Bronchial epithelial cell (primary cell): ENCODE data around the gene P4HB. TPM values are rescaled to one million over a fixed set of nuclear protein-coding genes. Genes with fewer than 3 reads are reported as not detected.
"Not testable (repeated sequence)": the region's sequence is repeated elsewhere in the genome, so short reads cannot be mapped to it uniquely, and the experiment has no call there.

ENCODE experiments used
- DNase-seq: peaks from one replicate; pipeline ENCODE4 v3.0.0-alpha.2; 2010; ENCODE audit warnings: low read depth
- FAIRE-seq: peaks from 2 replicates; lab custom pipeline; 2011; peaks lifted over from hg19 to GRCh38; lab: Jason Lieb, UNC
- H3K27me3 ChIP-seq: 2 replicates; pipeline ENCODE4 v1.5.1; 2011; ENCODE audit warnings: low read length; ENCODE audit not compliant: control insufficient read depth, insufficient read depth
- H3K36me3 ChIP-seq: 2 replicates; pipeline ENCODE4 v1.5.1; 2011; ENCODE audit warnings: low read length; ENCODE audit not compliant: control insufficient read depth, insufficient read depth
- H3K4me3 ChIP-seq: 2 replicates; pipeline ENCODE4 v1.5.1; 2011; ENCODE audit warnings: mild to moderate bottlenecking, low read depth, low read length, control low read depth
- CTCF ChIP-seq: IDR thresholded peaks from 2 replicates; pipeline ENCODE4 v1.5.1; 2011; ENCODE audit warnings: mild to moderate bottlenecking, moderate library complexity, low read length, control low read depth, inconsistent platforms; ENCODE audit not compliant: insufficient read depth, severe bottlenecking
- total RNA-seq: library from RNA; depleted of rRNA; stranded (reverse); fragments of >200 nt; gene quantifications from 2 replicates; pipeline ENCODE4 v1.2.1, GENCODE V29; 2014

P4HB gene
- total RNA-seq, 1 donor from 2014 or later, result 673 TPM

GRCh38 chr17:81843713-81844326 lies 16.5 kb downstream of the P4HB start:
- Histone ChIP-seq H3K36me3 (peaks cover 35% of the 10 kb centered on the region), H3K27me3 (no peaks in the 10 kb centered on the region), H3K4me3 (no peak overlapping the region)
- FAIRE-seq, result no peak
- no peak for DNase-seq
- TF ChIP-seq CTCF, result no peak

GRCh38 chr17:81842725-81843504 lies 17.4 kb downstream of the P4HB start:
- no peak for DNase-seq
- no peak overlapping the region for H3K4me3 ChIP-seq
- no peak for TF ChIP-seq CTCF
- no peaks in the 10 kb centered on the region for H3K27me3 ChIP-seq
- H3K36me3 ChIP-seq, result peaks cover 35% of the 10 kb centered on the region
- no peak for FAIRE-seq

- DNase-seq (no peak), FAIRE-seq (no peak)
- TF ChIP-seq CTCF, result no peak
- Histone ChIP-seq H3K36me3 (peaks cover 33% of the 10 kb centered on the region), H3K4me3 (no peak overlapping the region), H3K27me3 (no peaks in the 10 kb centered on the region)
Measured at GRCh38 chr17:81842378-81842724, 18.0 kb downstream of the P4HB start.

GRCh38 chr17:81841866-81842265 lies 18.5 kb downstream of the P4HB start:
- FAIRE-seq (no peak), DNase-seq (no peak)
- peaks cover 30% of the 10 kb centered on the region for H3K36me3 ChIP-seq
- no peak overlapping the region for H3K4me3 ChIP-seq
- TF ChIP-seq CTCF, result no peak
- H3K27me3 ChIP-seq, result no peaks in the 10 kb centered on the region

GRCh38 chr17:81840826-81841778 lies 19.2 kb downstream of the P4HB start:
- DNase-seq (peak; percentile 83), FAIRE-seq (no peak)
- no peaks in the 10 kb centered on the region for H3K27me3 ChIP-seq
- TF ChIP-seq CTCF, result no peak
- peaks cover 22% of the 10 kb centered on the region for H3K36me3 ChIP-seq
- peak overlapping the region; percentile 19 for H3K4me3 ChIP-seq

GRCh38 chr17:81840059-81840458 lies 20.3 kb downstream of the P4HB start:
- H3K4me3 ChIP-seq, H3K27me3 ChIP-seq, FAIRE-seq, DNase-seq: not testable (repeated sequence)
- H3K36me3 ChIP-seq, result peaks cover 13% of the 10 kb centered on the region
